Mesothelial cell of epicardium (in vitro differentiated cells): ENCODE data around the gene GRID2. TPM values are rescaled to one million over a fixed set of nuclear protein-coding genes. Genes with fewer than 3 reads are reported as not detected.

ENCODE experiments used
- DNase-seq, 2 experiments: peaks; one replicate each; pipeline ENCODE4 v3.0.0; 2021; ENCODE audit warnings: low spot score in 2 of 2; ENCODE audit not compliant: unreplicated experiment in 2 of 2
- H3K27ac Mint-ChIP-seq: 2 replicates; pipeline ENCODE4 v1.8.0; 2021; ENCODE audit warnings: mixed read lengths
- H3K27me3 Mint-ChIP-seq: 2 replicates; pipeline ENCODE4 v1.8.0; 2021; ENCODE audit warnings: low read depth, mixed read lengths
- H3K36me3 Mint-ChIP-seq: 2 replicates; pipeline ENCODE4 v1.8.0; 2021; ENCODE audit warnings: mixed read lengths
- H3K4me1 Mint-ChIP-seq: 2 replicates; pipeline ENCODE4 v1.8.0; 2021; ENCODE audit warnings: mixed read lengths
- H3K4me3 Mint-ChIP-seq: 2 replicates; pipeline ENCODE4 v1.8.0; 2021; ENCODE audit warnings: mild to moderate bottlenecking, moderate library complexity, mixed read lengths
- H3K9me3 Mint-ChIP-seq: 2 replicates; pipeline ENCODE4 v1.8.0; 2021; ENCODE audit warnings: mixed read lengths
- total RNA-seq: library from RNA; stranded (reverse); gene quantifications from 3 replicates; pipeline ENCODE4 v1.2.1, GENCODE V29; 2021
- TF ChIP-seq, protein P1 (sequence below): fragments of 200-600 bp; sonication (generic); IDR thresholded peaks from one replicate; pipeline ENCODE4 v1.5.0; 2021; ENCODE audit warnings: antibody characterized with exemption; ENCODE audit not compliant: unreplicated experiment

GRID2 gene
- total RNA-seq, 1 donor from 2014 or later = 3.1 TPM

GRCh38 chr4:92279296-92279695 is 24.5 kb upstream of the GRID2 start:
- DNase-seq = no peak
- Mint-ChIP-seq H3K9me3 (no peaks in the 10 kb centered on the region), H3K4me3 (no peak overlapping the region), H3K36me3 (no peaks in the 10 kb centered on the region), H3K27ac (no peak overlapping the region), H3K4me1 (no peaks in the 10 kb centered on the region), H3K27me3 (peaks cover 23% of the 10 kb centered on the region)
- TF ChIP-seq, protein P1, sequence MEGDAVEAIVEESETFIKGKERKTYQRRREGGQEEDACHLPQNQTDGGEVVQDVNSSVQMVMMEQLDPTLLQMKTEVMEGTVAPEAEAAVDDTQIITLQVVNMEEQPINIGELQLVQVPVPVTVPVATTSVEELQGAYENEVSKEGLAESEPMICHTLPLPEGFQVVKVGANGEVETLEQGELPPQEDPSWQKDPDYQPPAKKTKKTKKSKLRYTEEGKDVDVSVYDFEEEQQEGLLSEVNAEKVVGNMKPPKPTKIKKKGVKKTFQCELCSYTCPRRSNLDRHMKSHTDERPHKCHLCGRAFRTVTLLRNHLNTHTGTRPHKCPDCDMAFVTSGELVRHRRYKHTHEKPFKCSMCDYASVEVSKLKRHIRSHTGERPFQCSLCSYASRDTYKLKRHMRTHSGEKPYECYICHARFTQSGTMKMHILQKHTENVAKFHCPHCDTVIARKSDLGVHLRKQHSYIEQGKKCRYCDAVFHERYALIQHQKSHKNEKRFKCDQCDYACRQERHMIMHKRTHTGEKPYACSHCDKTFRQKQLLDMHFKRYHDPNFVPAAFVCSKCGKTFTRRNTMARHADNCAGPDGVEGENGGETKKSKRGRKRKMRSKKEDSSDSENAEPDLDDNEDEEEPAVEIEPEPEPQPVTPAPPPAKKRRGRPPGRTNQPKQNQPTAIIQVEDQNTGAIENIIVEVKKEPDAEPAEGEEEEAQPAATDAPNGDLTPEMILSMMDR = no peak

DNA sequence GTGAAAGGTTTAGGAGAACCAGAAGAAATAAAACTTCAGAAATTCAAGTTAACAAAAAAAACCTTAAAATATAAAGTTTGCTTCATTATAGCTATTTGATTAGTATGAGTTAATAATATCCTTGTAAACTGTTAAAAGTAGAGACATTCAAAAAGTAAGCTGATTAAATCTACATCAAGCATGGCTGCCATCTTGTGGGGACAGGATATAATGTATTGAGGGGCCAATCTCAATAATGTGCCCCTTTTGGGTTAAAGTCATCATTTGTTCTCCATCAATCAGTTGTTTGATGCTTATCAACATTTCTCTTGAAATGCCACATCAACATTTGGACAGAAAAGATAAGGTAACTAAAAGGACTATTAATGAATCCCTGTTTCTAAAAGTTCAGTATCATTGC is 4.6 kb upstream of the GRID2 start:
- Mint-ChIP-seq H3K36me3 (no peaks in the 10 kb centered on the region), H3K9me3 (no peaks in the 10 kb centered on the region), H3K4me1 (peaks cover 5% of the 10 kb centered on the region), H3K27ac (no peak overlapping the region), H3K27me3 (peaks cover 52% of the 10 kb centered on the region), H3K4me3 (no peak overlapping the region)
- no peak for DNase-seq
- TF ChIP-seq, protein P1 = no peak

GRCh38 chr4:92304121-92304520 is 355 bp downstream of the GRID2 start:
- H3K4me1 Mint-ChIP-seq = peaks cover 28% of the 10 kb centered on the region
- DNase-seq = no peak
- H3K27ac Mint-ChIP-seq = no peak overlapping the region
- no peaks in the 10 kb centered on the region for H3K9me3 Mint-ChIP-seq
- peak overlapping the region; percentile 71 for H3K4me3 Mint-ChIP-seq
- H3K36me3 Mint-ChIP-seq = no peaks in the 10 kb centered on the region
- H3K27me3 Mint-ChIP-seq = peaks cover 65% of the 10 kb centered on the region
- TF ChIP-seq, protein P1 = no peak

- Mint-ChIP-seq H3K4me1 (peaks cover 28% of the 10 kb centered on the region), H3K9me3 (no peaks in the 10 kb centered on the region), H3K27me3 (peaks cover 63% of the 10 kb centered on the region), H3K4me3 (peak overlapping the region; percentile 71), H3K36me3 (no peaks in the 10 kb centered on the region), H3K27ac (peak overlapping the region; percentile 50)
- TF ChIP-seq, protein P1 = no peak
- no peak for DNase-seq
These were observed 840 bp downstream of the GRID2 start for GRCh38 chr4:92304606-92305005.

DNA sequence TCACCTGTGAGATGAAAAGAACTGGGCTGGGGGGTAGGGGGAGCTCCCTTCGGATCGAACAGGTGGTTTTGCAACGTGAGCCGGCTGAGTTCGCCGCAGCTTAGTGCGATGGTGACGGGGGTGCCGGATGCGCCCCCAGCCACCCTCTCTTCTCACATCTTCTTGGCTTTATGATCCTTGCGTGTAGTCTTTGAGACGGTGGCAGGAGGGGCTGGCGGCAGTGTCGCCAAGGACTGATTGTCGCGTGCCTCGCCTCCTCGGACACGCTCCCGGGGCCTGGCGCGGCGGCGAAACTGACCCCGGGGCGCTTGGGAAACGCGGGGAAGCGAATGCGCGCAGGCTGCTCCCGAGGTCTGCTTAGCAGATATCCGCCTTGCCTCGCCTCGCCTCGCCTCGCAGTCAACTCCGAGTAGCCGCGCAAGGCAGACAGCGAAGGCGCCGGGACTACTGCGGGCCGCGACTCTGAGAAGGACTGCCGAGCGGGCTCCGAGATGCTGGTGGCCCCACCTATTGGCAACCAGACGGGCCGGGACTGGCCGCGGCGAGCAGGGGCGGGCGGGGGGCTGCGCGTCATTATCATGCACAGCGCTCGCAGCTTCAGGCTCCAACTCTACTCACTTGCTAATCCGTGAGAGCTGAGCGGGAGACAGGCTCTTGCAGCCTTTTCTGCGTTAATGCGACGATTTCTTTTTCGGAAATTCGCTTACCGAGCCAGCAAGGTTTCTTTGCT is 1.5 kb downstream of the GRID2 start:
- no peaks in the 10 kb centered on the region for H3K36me3 Mint-ChIP-seq
- DNase-seq = peak in 1 of 2 experiments; percentile 77
- TF ChIP-seq, protein P1 = no peak
- H3K4me3 Mint-ChIP-seq = peak overlapping the region; percentile 71
- H3K9me3 Mint-ChIP-seq = no peaks in the 10 kb centered on the region
- H3K27me3 Mint-ChIP-seq = peaks cover 58% of the 10 kb centered on the region
- peak overlapping the region; percentile 50 for H3K27ac Mint-ChIP-seq
- peaks cover 28% of the 10 kb centered on the region for H3K4me1 Mint-ChIP-seq
